ENCODE results near the gene KLHL9.

The KLHL9 gene

GRCh38 chr9:21314152-21314551 is 21.1 kb downstream of the KLHL9 start:
- H3K27me3 ChIP-seq (replicated peaks; ENCODE audit: control insufficient read depth, insufficient read depth, low read length) = no peaks in the 10 kb centered on the region; the same call in 1 of the 2 replicates
- H3K4me3 ChIP-seq (replicated peaks; ENCODE audit: low read depth, low read length) = no peak overlapping the region
- no peak for DNase-seq (ENCODE audit: extremely low read depth, insufficient read length)
- H3K36me3 ChIP-seq (ENCODE audit: control insufficient read depth, insufficient read depth, low read length) = no peaks in the 10 kb centered on the region
- no peak for TF ChIP-seq CTCF (IDR thresholded peaks at IDR 0.05; ENCODE audit: insufficient read depth, low read length, poor library complexity, severe bottlenecking)

GRCh38 chr9:21311889-21312288 is 23.3 kb downstream of the KLHL9 start:
- Histone ChIP-seq H3K27me3 (replicated peaks; ENCODE audit: control insufficient read depth, insufficient read depth, low read length) (no peaks in the 10 kb centered on the region; the same call in 1 of the 2 replicates), H3K4me3 (replicated peaks; ENCODE audit: low read depth, low read length) (no peak overlapping the region), H3K36me3 (ENCODE audit: control insufficient read depth, insufficient read depth, low read length) (no peaks in the 10 kb centered on the region)
- TF ChIP-seq CTCF (IDR thresholded peaks at IDR 0.05; ENCODE audit: insufficient read depth, low read length, poor library complexity, severe bottlenecking) = no peak
- DNase-seq (ENCODE audit: extremely low read depth, insufficient read length) = no peak

GRCh38 chr9:21305213-21305612 is 30.0 kb downstream of the KLHL9 start, which contains the start of gene IFNA5:
Gene IFNA5, minus strand, starts transcription at chr9:21305313. Its CDS starts 57 bp downstream, at chr9:21305256.
- no peak for DNase-seq (ENCODE audit: extremely low read depth, insufficient read length)
- Histone ChIP-seq H3K4me3 (replicated peaks; ENCODE audit: low read depth, low read length) (no peak within 1 kb of the TSS), H3K36me3 (ENCODE audit: control insufficient read depth, insufficient read depth, low read length) (no peaks in the 10 kb centered on the region), H3K27me3 (replicated peaks; ENCODE audit: control insufficient read depth, insufficient read depth, low read length) (no peaks in the 10 kb centered on the region)
- TF ChIP-seq CTCF (IDR thresholded peaks at IDR 0.05; ENCODE audit: insufficient read depth, low read length, poor library complexity, severe bottlenecking) = no peak

GRCh38 chr9:21295992-21296391 is 39.2 kb downstream of the KLHL9 start:
- Histone ChIP-seq H3K4me3 (replicated peaks; ENCODE audit: low read depth, low read length) (no peak overlapping the region), H3K36me3 (ENCODE audit: control insufficient read depth, insufficient read depth, low read length) (no peaks in the 10 kb centered on the region), H3K27me3 (replicated peaks; ENCODE audit: control insufficient read depth, insufficient read depth, low read length) (no peaks in the 10 kb centered on the region; the same call in none of the 2 replicates)
- no peak for DNase-seq (ENCODE audit: extremely low read depth, insufficient read length)
- no peak for TF ChIP-seq CTCF (IDR thresholded peaks at IDR 0.05; ENCODE audit: insufficient read depth, low read length, poor library complexity, severe bottlenecking)

DNA sequence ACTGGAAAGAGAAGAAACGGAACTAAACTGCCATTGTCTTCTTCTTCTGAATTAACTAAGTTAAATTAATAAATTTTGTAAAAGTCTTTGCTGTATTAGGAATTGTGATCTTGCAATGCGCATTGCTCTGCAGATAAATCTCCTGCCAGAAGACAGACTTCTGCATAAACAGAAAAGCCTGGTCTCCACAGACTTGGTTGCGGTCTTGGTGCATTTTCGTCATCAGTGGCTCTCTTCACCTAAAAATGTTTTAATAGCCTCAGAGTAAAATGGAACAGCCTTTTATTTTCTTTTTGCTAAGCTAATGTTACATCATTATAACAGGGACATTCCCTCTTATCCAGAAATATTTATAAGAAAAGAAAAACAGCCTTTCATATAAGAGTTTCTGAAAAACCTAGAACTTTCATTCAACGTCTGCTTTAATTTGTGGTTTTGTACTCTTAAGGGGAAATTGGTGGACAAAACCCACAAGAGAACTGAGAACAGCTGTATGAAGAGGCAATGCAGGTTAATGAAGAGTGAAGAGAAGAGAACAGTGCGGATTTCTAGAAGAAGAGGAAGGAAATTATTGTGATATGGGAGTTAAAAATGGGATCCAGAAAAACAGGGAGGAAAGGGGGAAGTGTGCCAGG is 40.2 kb downstream of the KLHL9 start:
- no peaks in the 10 kb centered on the region for H3K36me3 ChIP-seq (ENCODE audit: control insufficient read depth, insufficient read depth, low read length)
- TF ChIP-seq CTCF (IDR thresholded peaks at IDR 0.05; ENCODE audit: insufficient read depth, low read length, poor library complexity, severe bottlenecking) = no peak
- H3K4me3 ChIP-seq (replicated peaks; ENCODE audit: low read depth, low read length) = no peak overlapping the region
- no peaks in the 10 kb centered on the region; the same call in none of the 2 replicates for H3K27me3 ChIP-seq (replicated peaks; ENCODE audit: control insufficient read depth, insufficient read depth, low read length)
- DNase-seq (ENCODE audit: extremely low read depth, insufficient read length) = no peak

Measured in GM06990 (cell line).